Activated CD4-positive, alpha-beta T cell treated with anti-CD3 and anti-CD28 coated beads, Interleukin-2, amount 10 ng/mL, durations not matched to agents 7 days and 5 days (primary cell): ENCODE data around the gene PMM1. TPM values are rescaled to one million over a fixed set of nuclear protein-coding genes. Genes with fewer than 3 reads are reported as not detected.
"Not testable (repeated sequence)": the region's sequence is repeated elsewhere in the genome, so short reads cannot be mapped to it uniquely, and the experiment has no call there.

Experiments
- CTCF ChIA-PET: fragments of 350-600 bp; sonication (Branson Sonifier 250); formaldehyde crosslinking; loops from one replicate; lab custom pipeline; 2021; ENCODE audit warnings: antibody characterized with exemption; lab: Charles Lee
- POLR2A ChIA-PET: fragments of 350-600 bp; sonication (Branson Sonifier 250); formaldehyde crosslinking; loops from one replicate; lab custom pipeline; 2021; ENCODE audit warnings: antibody characterized with exemption; lab: Charles Lee
- DNase-seq: peaks from one replicate; pipeline ENCODE4 v3.0.0-alpha.2; 2020
- H3K27ac Mint-ChIP-seq: one replicate; pipeline ENCODE4 v1.8.0; 2021; ENCODE audit warnings: mild to moderate bottlenecking, moderate library complexity, mixed read lengths
- H3K27me3 Mint-ChIP-seq: one replicate; pipeline ENCODE4 v1.8.0; 2021; ENCODE audit warnings: mixed read lengths
- H3K36me3 Mint-ChIP-seq: one replicate; pipeline ENCODE4 v1.8.0; 2021; ENCODE audit warnings: low read depth, mixed read lengths
- H3K4me1 Mint-ChIP-seq: one replicate; pipeline ENCODE4 v1.8.0; 2021; ENCODE audit warnings: mixed read lengths
- H3K4me3 Mint-ChIP-seq: one replicate; pipeline ENCODE4 v1.8.0; 2021; ENCODE audit warnings: mild to moderate bottlenecking, moderate library complexity, mixed read lengths
- H3K9me3 Mint-ChIP-seq: one replicate; pipeline ENCODE4 v1.8.0; 2021; ENCODE audit warnings: mixed read lengths
- total RNA-seq, 2 experiments: library from RNA; stranded (reverse); gene quantifications; one replicate each; pipeline ENCODE4 v1.2.3, GENCODE V29; 2021

PMM1 gene
- total RNA-seq, 2 experiments from 2014 or later = 33.7 to 39.7 TPM

DNA sequence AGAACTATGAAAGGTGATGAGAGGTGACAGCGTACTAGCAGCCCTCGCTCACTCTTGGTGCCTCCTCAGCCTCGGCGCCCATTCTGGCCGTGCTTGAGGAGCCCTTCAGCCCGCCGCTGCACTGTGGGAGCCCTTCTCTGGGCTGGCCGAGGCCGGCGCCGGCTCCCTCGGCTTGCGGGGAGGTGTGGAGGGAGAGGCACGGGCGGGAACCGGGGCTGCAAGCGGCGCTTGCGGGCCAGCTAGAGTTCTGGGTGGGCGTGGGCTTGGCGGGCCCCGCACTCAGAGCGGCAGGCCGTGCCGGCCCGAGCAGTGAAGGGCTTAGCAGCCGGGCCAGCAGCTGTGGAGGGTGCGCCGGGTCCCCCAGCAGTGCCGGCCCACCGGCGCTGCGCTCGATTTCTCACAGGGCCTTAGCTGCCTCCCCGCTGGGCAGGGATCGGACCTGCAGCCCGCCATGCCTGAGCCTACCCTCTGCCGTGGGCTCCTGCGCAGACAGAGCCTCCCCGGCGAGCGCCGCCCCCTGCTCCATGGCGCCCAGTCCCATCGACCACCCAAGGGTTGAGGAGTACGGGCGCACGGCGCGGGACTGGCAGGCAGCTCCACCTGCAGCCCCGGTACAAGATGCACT lies 3.8 kb upstream of the PMM1 start:
- H3K36me3 Mint-ChIP-seq = not testable (repeated sequence)

DNA sequence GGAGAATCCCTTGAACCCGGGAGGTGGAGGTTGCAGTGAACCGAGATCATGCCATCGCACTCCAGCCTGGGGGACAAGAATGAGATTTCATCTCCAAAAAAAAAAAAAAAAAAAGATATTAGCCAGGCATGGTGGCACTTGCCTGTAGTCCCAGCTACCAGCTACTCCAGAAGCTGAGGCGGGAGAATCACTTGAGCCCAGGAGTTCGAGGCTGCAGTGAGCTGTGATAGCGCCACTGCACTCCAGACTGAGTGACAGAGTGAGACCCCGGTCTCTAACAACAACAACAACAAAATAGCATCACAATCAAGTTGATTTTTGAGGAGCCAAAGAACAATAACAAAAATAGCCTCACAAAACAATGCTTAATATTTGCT lies 2.3 kb downstream of the PMM1 start:
- Mint-ChIP-seq H3K27ac (no peak overlapping the region), H3K9me3 (no peaks in the 10 kb centered on the region), H3K36me3 (peaks cover 12% of the 10 kb centered on the region), H3K4me1 (peaks cover 31% of the 10 kb centered on the region), H3K27me3 (no peaks in the 10 kb centered on the region), H3K4me3 (no peak overlapping the region)
- ChIA-PET CTCF (interaction anchor here (0.7 kb wide), 1 partner anchor 545 kb away, joined by 3 read pairs; no protein-coding TSS in a partner anchor), POLR2A (no interaction called here)
- no peak for DNase-seq

More for the DNA sequence above, 3.8 kb upstream of the PMM1 start:
- H3K4me1 Mint-ChIP-seq = peaks cover 19% of the 10 kb centered on the region
- H3K4me3 Mint-ChIP-seq, H3K27me3 Mint-ChIP-seq, H3K27ac Mint-ChIP-seq, DNase-seq, H3K9me3 Mint-ChIP-seq, POLR2A ChIA-PET: not testable (repeated sequence)
- CTCF ChIA-PET = interaction anchor here (1.4 kb wide), 1 partner anchor 24 kb away, joined by 3 read pairs; no protein-coding TSS in a partner anchor

DNA sequence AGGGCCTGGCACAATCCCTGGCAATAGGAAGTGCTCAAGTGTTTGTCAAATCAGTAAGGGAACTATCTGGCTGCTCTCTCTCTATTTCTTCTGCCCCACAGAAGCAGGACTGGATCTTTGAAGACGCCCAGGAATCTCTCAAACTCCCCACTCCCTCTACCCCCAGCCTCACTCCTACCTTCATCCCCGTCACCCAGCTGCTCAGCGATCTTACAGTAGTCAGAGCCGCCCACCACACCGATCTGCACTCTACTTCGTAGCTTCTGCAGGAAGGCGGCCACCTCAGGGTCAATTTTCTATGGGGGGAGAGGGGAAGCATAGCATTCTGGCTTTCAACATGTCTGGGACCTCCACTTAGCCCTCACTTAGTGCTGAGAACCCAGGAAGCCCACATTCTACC lies 3.7 kb downstream of the PMM1 start:
- H3K4me3 Mint-ChIP-seq = no peak overlapping the region
- H3K27ac Mint-ChIP-seq = peak overlapping the region; percentile 5
- ChIA-PET CTCF (interaction anchor here (0.7 kb wide), 1 partner anchor 63 kb away, joined by 3 read pairs; no protein-coding TSS in a partner anchor), POLR2A (no interaction called here)
- no peak for DNase-seq
- no peaks in the 10 kb centered on the region for H3K27me3 Mint-ChIP-seq
- no peaks in the 10 kb centered on the region for H3K9me3 Mint-ChIP-seq
- H3K36me3 Mint-ChIP-seq = peaks cover 14% of the 10 kb centered on the region
- H3K4me1 Mint-ChIP-seq = peaks cover 35% of the 10 kb centered on the region

DNA sequence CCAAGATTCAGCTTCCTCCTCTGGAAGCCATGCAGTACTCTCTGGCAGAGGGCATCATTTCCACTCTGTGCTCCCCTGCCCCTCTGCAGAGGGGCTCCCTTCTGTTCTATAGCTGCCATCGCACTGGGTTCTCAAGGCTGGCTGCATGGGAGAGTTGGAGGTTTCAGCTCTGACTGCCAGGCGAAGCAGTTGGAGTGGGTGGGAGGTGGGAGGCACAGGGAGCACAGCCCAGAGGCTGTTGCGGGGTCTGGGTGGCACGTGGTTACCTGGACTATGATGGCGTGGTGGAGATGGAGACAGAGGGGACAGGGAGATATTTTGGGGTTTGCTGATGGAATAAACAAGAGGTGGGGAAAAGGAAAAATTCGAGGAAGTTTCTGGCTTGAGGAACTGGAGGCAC lies 4.8 kb downstream of the PMM1 start:
- H3K27ac Mint-ChIP-seq = no peak overlapping the region
- H3K27me3 Mint-ChIP-seq = no peaks in the 10 kb centered on the region
- DNase-seq = no peak
- H3K36me3 Mint-ChIP-seq = peaks cover 20% of the 10 kb centered on the region
- no peak overlapping the region for H3K4me3 Mint-ChIP-seq
- CTCF ChIA-PET = no interaction called here
- no peaks in the 10 kb centered on the region for H3K9me3 Mint-ChIP-seq
- peaks cover 39% of the 10 kb centered on the region for H3K4me1 Mint-ChIP-seq
- POLR2A ChIA-PET = no interaction called here

DNA sequence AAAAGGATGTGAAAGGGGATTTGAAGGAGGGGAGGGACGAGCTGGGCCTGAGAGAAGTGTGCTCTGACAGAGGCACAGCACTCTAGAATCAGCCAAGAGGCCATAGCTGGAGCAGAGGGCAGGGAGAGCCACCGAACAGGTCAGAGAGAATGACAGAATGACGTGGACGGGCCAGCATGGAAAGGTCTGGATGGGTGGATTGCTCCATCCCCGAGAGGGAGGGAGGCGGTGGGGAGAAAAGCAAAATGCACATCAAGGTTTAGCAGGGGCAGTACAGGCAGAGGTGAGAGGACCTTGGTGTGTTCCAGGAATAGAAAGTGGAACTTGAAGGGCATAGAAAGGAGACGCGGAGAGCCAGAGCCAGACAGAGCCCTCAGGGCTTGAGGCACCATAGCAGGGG lies 6.9 kb downstream of the PMM1 start:
- H3K36me3 Mint-ChIP-seq = peaks cover 27% of the 10 kb centered on the region
- peaks cover 20% of the 10 kb centered on the region for H3K4me1 Mint-ChIP-seq
- no peak overlapping the region for H3K27ac Mint-ChIP-seq
- H3K9me3 Mint-ChIP-seq = no peaks in the 10 kb centered on the region
- H3K4me3 Mint-ChIP-seq = no peak overlapping the region
- CTCF ChIA-PET = interaction anchor here (1.2 to 1.5 kb wide), 2 partner anchors 20 to 39 kb away, joined by 3 to 4 read pairs; partner anchors contain the start of gene POLR3H
- POLR2A ChIA-PET = interaction anchor here (0.6 kb wide), 1 partner anchor 15 kb away, joined by 4 read pairs; no protein-coding TSS in a partner anchor
- no peak for DNase-seq
- H3K27me3 Mint-ChIP-seq = no peaks in the 10 kb centered on the region

DNA sequence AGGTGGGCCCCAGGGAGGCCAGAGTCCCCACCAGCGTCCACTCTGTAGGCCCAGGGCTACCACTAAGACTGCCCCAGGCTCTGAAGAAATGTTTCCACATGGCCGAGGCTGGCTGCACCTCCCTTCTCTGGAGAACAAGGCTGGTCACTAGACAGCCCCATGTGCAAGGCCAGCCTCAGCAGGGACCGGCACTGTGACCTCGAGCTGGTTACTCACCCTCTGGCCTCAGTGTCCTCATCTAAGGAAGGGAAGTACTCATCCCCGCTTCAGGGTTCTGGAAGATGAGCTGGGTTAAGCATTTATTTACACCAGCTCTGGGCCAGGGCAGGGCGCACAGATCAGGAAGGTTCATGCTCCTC lies 9.7 kb downstream of the PMM1 start:
- H3K4me1 Mint-ChIP-seq = peaks cover 16% of the 10 kb centered on the region
- no peaks in the 10 kb centered on the region for H3K27me3 Mint-ChIP-seq
- no peaks in the 10 kb centered on the region for H3K9me3 Mint-ChIP-seq
- H3K36me3 Mint-ChIP-seq = peaks cover 28% of the 10 kb centered on the region
- POLR2A ChIA-PET = no interaction called here
- peak overlapping the region; percentile 66 for H3K27ac Mint-ChIP-seq
- CTCF ChIA-PET = interaction anchor here (1.6 kb wide), 1 partner anchor 10 kb away, joined by 5 read pairs; no protein-coding TSS in a partner anchor
- no peak overlapping the region for H3K4me3 Mint-ChIP-seq
- no peak for DNase-seq

DNA sequence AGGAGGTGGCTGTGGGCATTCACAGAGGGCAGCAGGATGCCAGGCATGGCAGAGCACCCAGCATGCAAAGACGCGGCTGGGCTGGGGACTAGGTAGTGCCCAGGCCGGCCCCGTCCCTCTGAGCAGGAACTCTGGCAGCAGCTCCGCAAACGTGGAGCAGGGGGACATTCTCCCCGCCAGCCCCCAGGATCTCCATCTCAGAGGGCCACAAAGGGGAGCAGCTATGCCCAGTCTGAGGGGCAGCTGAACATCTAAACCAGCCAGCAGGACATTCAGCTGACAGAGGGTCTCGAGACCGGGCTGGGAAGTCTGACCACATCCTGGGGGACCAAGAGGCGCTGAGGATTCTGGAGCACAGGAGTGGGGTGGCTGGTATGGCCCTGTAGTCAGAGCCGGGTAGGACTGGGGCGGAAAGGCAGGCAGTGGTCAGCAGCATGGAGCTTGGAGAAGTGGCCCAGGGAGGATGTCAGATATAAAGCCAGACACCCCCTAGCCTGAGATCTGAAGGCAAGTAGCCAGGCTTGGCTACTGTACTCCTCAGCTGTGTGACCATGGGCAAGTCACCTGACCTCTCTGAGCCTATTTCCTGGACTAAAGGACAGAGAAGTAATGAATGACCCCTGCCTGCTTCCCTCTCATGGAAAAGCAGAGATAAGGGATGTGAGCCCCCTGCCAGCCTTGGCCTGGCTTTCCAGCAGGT lies 10.2 kb downstream of the PMM1 start:
- Mint-ChIP-seq H3K27me3 (no peaks in the 10 kb centered on the region), H3K27ac (no peak overlapping the region), H3K4me1 (peaks cover 16% of the 10 kb centered on the region), H3K36me3 (peaks cover 24% of the 10 kb centered on the region), H3K4me3 (no peak overlapping the region), H3K9me3 (no peaks in the 10 kb centered on the region)
- POLR2A ChIA-PET = no interaction called here
- DNase-seq = no peak
- CTCF ChIA-PET = interaction anchor here (1.6 kb wide), 1 partner anchor 9 kb away, joined by 5 read pairs; no protein-coding TSS in a partner anchor

DNA sequence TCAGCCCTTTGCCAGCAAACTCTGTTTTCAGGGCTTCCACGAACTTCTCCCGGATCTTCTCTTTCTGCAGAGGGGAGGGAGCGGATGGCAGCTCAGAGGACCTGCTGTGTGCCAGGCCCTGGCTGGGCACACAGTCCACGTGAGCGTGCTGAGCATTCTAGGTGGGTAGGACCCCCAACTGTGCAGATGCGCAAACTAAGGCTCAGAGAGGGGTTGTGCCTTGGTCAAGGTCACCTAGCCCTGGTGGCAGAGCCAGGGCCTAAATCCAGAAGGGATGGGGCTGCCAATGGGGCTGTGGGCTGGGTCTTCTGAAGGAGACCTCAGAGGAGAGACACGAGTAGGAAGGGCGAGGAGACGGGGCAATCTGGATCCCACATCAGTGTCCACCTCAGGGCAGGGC lies 10.8 kb downstream of the PMM1 start:
- ChIA-PET POLR2A (interaction anchor here (0.5 kb wide), 1 partner anchor 11 kb away, joined by 3 read pairs; no protein-coding TSS in a partner anchor), CTCF (interaction anchor here (1.6 kb wide), 1 partner anchor 9 kb away, joined by 5 read pairs; no protein-coding TSS in a partner anchor)
- no peak overlapping the region for H3K4me3 Mint-ChIP-seq
- no peak overlapping the region for H3K27ac Mint-ChIP-seq
- no peak for DNase-seq
- H3K36me3 Mint-ChIP-seq = peaks cover 24% of the 10 kb centered on the region
- no peaks in the 10 kb centered on the region for H3K9me3 Mint-ChIP-seq
- H3K4me1 Mint-ChIP-seq = peaks cover 16% of the 10 kb centered on the region
- H3K27me3 Mint-ChIP-seq = no peaks in the 10 kb centered on the region

DNA sequence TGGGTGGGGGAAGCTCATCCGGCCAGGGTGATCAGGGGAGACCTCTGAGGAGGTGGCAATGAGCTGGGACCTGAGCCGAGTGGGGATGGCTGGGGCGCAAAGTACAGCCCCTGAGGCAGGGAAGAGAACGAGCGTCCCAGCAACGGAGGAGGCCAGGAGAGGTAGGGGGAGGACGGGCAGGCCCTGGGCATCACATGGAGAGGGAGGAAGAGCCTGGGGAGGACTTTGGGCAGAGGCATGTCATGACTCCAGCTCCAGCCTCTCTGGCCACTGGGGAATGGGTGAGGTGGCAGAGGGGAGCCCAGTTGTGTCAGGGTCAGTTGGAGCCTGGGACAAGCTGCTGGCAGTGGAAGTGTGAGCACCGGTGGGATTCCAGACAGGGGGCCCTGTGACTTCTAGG lies 11.5 kb downstream of the PMM1 start:
- Mint-ChIP-seq H3K27ac (no peak overlapping the region), H3K36me3 (peaks cover 24% of the 10 kb centered on the region), H3K27me3 (no peaks in the 10 kb centered on the region), H3K4me3 (no peak overlapping the region), H3K9me3 (no peaks in the 10 kb centered on the region), H3K4me1 (peaks cover 16% of the 10 kb centered on the region)
- CTCF ChIA-PET = interaction anchor here (0.8 to 2.3 kb wide), 2 partner anchors 11 to 107 kb away, joined by 3 to 9 read pairs; partner anchors contain the start of gene PMM1
- no peak for DNase-seq
- POLR2A ChIA-PET = no interaction called here

DNA sequence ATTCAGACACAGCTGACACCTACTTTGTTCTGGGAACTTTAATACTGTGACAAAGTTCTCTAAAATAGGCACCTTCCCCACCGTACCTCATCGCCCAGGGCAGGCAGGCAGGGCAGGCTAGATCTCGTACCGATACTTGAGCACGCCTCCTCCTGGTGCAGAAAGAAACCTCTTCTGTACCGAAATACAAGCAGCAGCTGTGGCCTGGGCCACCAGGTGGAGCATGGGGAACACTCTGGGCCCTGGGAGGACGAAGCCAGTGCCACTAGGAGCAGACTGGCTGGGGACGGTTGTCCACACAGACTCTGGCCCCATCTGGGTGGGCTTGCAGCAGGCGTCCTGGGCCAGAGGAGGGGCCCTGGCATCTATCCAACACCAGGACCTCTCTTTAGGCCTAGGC lies 12.8 kb downstream of the PMM1 start:
- ChIA-PET POLR2A (no interaction called here), CTCF (interaction anchor here (1.0 to 2.3 kb wide), 3 partner anchors 12 to 37 kb away, joined by 3 to 9 read pairs (median 3); partner anchors contain the start of gene PMM1)

DNA sequence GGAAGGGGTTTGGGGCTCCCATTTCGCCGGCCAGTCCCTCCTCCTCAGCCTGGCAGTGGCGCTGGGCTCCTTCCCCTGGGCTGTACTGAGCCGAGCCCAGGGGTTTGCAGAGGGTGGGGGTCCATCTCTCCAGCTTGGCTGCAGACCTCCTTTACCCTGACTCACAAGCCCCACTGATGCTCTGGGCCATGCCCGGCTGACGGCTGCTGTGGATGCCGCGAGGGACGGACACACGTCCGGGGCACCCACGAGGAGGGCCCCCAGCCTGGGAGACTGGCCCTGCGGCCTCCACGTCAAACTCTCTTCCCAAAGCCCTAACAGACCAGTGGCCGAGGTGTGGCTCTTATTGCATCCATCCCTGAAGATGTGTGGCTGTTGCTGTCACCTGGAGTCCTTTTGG lies 14.1 kb downstream of the PMM1 start:
- Mint-ChIP-seq H3K9me3 (no peaks in the 10 kb centered on the region), H3K27me3 (no peaks in the 10 kb centered on the region), H3K4me1 (peaks cover 8% of the 10 kb centered on the region), H3K4me3 (no peak overlapping the region), H3K27ac (no peak overlapping the region), H3K36me3 (peaks cover 18% of the 10 kb centered on the region)
- CTCF ChIA-PET = interaction anchor here (2.3 kb wide), 1 partner anchor 14 kb away, joined by 9 read pairs; the partner anchor contains the start of gene PMM1
- POLR2A ChIA-PET = no interaction called here
- DNase-seq = no peak

More for the DNA sequence above, 12.8 kb downstream of the PMM1 start:
- Mint-ChIP-seq H3K9me3 (no peaks in the 10 kb centered on the region), H3K4me1 (peaks cover 13% of the 10 kb centered on the region), H3K27me3 (no peaks in the 10 kb centered on the region), H3K36me3 (peaks cover 18% of the 10 kb centered on the region), H3K27ac (no peak overlapping the region), H3K4me3 (no peak overlapping the region)
- peak; percentile 56 for DNase-seq

DNA sequence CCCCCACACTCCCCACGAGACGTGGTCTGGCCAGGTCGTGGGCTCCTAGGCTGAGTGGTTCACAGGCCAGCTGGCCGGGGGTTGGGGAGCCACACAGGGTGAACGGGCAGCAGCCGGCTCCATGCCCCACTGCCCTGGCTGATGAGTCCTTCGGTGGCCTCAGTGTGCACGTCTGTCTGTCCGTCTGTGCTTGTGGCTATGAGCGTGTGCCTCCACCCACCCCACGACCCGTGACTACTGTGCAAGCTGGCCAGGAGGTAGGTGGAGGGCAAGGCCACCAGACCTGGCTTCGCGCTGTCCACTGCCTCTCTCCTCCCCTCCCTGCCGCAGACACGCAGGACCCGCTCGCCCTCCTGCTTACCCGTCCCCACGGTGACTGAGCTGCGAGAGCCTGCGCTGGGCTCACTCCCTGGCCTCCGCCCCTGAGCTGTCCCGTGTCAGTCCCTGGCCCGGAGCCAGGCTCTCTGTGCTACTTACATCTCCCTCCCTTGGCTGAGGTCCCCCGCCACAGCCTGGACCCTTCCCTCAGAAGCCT lies 14.7 kb downstream of the PMM1 start:
- DNase-seq = no peak
- H3K4me1 Mint-ChIP-seq = peaks cover 2% of the 10 kb centered on the region
- no peak overlapping the region for H3K27ac Mint-ChIP-seq
- no peaks in the 10 kb centered on the region for H3K27me3 Mint-ChIP-seq
- CTCF ChIA-PET = no interaction called here
- H3K36me3 Mint-ChIP-seq = peaks cover 11% of the 10 kb centered on the region
- no peaks in the 10 kb centered on the region for H3K9me3 Mint-ChIP-seq
- POLR2A ChIA-PET = no interaction called here
- no peak overlapping the region for H3K4me3 Mint-ChIP-seq

DNA sequence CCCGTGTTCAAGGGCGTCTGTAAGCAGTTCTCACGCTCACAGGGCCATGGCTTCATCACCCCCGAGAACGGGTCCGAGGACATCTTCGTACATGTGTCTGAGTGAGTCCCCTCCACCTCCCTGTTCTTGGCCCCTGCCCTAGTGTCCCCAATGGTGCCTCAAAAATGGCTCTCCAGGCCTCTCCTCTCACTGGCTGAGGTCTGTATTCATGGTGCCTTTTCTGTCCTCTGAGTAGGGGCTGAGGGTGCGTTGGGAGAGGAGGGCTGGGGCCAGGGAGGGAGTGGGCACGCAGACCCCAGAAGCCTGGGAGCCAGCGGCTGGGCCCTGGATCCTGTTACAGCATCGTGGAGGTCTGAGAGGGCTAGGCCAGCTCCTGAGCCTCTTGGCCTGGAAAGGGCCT lies 16.0 kb downstream of the PMM1 start:
- no peak for DNase-seq
- no peak overlapping the region for H3K4me3 Mint-ChIP-seq
- POLR2A ChIA-PET = no interaction called here
- H3K4me1 Mint-ChIP-seq = peaks cover 2% of the 10 kb centered on the region
- H3K9me3 Mint-ChIP-seq = no peaks in the 10 kb centered on the region
- no peak overlapping the region for H3K27ac Mint-ChIP-seq
- CTCF ChIA-PET = no interaction called here
- peaks cover 9% of the 10 kb centered on the region for H3K36me3 Mint-ChIP-seq
- no peaks in the 10 kb centered on the region for H3K27me3 Mint-ChIP-seq
